PC-9 (cell line): ENCODE measurements around the gene ETV3L.

Experiments used
- CTCF ChIP-seq: fragments of 200-600 bp; sonication (generic); conservative IDR thresholded peaks from 2 replicates; pipeline ENCODE4 v1.6.1; 2017; ENCODE audit warnings: mixed run types, antibody characterized with exemption, mild to moderate bottlenecking, moderate library complexity
- EZH2 ChIP-seq: fragments of 200-600 bp; sonication (generic); IDR thresholded peaks from 2 replicates; pipeline ENCODE4 v1.8.0; 2017; ENCODE audit warnings: antibody characterized with exemption, low read depth

- no peak for TF ChIP-seq CTCF
- TF ChIP-seq EZH2 = no peak
Observed at GRCh38 chr1:157113631-157114030, 14.0 kb upstream of the ETV3L start.
